HUDEP-2 (cell line): ENCODE results near the gene ANKRD45.
"Not testable (repeated sequence)": the region's sequence is repeated elsewhere in the genome, so short reads cannot be mapped to it uniquely, and the experiment has no call there.

Experiments used
- DNase-seq, 76 experiments: peaks; one replicate each; lab custom pipeline; 2025; ENCODE audit not compliant: unreplicated experiment in 76 of 76; lab: John Stamatoyannopoulos, UW

The ANKRD45 gene

DNA sequence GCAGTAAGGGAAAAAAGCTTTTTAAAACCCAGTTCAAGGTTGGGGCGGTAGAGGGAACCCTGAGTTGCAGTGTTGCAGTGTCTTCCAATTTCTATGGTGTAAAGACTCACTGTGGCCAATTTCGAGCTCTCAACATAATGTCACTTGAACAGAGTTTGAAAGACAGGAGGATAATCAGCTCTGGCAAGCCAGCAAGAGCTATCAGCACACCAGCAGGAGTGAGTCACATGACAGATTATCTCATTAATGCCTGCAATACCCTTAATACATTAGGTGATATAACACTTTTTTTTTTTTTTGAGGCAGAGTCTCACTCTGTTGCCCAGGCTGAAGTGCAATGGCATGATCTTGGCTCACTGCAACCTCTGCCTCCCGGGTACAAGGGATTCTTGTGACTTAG, 89.6 kb downstream of the ANKRD45 start:
- DNase-seq: peak in 46 of 76 experiments; percentile 1 to 74 (median 20)

DNA sequence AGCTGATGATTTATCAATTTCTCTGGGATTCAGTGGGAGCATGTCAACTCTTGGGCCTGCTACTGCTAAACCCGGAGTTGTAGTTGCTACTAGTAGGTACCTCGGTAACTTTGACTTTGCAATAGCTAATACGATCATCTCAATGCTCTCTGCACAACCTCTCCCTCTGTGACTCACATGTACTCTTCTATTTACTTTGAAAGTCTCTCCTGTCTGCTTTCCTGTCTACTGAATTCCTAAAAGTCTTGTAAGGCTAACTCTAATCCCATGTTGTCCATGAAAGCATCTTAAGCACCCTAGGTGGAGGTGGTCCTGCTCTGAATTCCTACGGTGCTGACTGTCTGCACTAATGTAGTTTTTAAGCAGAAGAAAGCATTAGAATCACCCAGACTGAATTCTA, 96.1 kb downstream of the ANKRD45 start:
- DNase-seq: no peak

DNA sequence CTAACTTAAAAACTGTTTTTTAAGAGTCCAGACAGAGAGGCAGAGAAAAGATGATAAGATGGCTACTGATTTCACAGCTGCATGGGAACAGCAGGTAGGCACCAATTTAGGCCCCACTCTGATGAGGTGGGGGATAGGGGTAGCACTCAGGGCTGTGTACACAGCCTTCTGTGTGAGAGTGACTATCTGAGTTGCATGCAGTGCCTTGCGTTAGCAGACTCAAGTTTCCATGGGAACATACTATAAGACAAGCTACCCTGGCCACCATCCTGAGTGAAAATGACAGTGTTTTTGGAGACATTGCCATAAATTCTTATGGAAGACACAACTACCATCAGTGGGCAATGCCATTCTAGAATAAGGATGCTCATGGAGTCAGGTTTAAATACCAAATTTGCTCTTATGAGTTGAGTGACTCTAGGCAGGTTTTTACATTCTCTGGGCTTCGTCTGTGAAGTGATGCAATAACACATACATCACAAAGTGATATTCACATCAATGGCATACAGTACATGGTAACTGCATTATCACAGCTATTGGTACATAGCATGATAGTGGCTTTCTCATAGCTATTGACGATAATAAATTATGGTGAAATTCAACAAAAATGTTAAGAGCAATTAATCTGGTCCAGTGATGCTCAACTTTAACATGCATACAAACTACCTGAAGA, 97.3 kb downstream of the ANKRD45 start:
- DNase-seq: no peak

DNA sequence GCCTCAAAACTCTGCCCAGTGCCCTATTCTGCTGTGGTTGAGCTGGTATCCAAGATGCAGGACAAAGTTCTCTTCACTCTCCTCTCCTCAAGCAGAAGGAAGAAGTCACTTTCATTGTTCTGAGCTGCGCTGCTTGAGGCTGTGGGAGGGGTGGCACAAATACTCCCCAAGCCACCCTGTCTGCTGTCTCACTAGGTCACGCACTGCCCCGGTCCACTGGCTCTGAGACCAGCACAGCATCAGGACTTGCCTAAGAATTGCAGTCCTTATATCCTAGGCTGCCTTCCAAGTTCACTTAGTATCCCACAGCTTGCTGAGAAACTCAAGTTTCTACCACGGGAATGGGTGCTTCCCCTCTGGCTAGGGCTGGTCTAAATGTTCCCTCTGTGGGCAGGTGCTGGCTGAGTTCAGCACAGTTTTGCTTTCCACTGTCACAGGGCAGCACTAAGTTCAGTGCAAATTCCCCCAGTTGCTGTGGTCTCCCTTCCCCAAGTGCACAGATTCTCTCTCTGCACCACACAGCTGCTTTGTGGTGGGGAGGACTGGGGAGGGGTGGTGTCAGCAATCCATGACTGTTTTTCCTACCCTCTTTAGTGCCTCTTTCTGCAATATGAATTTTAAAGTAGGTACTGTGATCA, 99.2 kb downstream of the ANKRD45 start:
- DNase-seq: no peak

DNA sequence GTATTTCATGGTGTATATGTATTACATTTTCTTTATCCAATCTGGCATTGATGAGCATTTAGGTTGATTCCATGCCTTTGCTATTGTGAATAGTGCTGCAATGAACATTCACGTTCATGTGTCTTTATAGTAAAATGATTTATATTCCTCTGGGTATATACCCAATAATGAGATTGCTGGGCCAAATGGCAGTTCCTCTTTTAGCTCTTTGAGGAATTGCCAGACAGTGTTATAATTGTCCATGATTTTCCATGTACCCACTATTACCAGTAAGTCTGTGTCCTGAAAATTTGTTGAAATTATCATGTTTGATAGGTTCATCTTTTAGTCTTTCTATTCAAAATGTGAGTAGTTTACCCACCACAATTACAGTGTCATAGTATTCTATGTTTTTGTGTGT, 101.2 kb downstream of the ANKRD45 start:
- DNase-seq: no peak

DNA sequence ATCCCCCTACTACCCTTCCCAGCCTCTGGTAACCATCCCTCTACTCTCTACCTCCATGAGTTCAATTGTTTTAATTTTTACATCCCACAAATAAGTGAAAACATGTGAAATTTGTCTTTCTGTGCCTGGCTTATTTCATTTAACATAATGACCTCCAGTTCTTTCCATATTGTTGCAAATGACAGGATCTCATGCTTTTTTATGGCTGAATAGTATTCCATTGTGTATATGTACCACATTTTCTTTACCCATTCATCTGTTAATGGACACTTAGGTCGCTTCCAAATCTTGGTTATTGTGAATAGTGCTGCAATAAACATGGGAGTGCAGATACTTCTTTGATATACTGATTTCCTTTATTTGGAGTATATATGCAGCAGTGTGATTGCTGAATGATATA, 105.8 kb downstream of the ANKRD45 start:
- DNase-seq: not testable (repeated sequence)

DNA sequence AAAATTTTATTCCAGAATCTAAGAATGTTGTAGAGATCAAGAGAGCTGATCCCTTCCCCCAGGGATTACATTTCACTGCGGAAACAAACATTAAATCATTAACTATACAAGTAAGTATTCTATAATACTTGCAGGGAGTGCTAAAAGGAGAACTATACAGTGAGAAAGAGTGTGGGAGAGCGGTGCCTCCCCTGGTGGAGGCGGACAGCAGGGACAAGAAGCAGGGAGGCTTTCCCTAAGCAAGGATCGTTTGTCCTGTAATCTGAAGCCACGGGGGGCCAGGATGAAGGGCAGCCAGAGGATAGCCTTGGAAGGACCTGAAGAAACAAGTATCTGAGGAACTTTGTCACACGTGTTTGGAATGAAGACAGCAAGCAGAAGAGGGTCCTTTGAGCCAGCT, 106.8 kb downstream of the ANKRD45 start:
- DNase-seq: no peak

DNA sequence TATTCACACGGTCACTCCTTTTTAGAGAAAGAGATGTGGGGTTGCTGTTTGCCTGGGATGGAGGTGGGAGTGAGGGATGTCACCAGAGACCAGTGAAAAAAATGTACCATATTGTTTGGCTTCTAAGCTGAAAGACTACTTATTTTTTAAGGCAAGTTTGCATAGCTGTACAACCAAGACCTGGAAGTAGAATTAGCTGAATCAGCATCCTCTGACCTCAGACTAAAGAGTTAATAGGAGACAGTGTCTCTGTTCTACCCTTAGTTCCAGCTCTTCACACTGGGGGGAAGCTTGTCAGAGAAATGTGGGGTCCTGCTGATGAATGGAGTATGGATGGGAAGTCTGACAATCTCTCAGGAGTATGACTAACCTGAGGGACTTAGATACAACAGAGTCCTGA, 108.4 kb downstream of the ANKRD45 start:
- DNase-seq: no peak

DNA sequence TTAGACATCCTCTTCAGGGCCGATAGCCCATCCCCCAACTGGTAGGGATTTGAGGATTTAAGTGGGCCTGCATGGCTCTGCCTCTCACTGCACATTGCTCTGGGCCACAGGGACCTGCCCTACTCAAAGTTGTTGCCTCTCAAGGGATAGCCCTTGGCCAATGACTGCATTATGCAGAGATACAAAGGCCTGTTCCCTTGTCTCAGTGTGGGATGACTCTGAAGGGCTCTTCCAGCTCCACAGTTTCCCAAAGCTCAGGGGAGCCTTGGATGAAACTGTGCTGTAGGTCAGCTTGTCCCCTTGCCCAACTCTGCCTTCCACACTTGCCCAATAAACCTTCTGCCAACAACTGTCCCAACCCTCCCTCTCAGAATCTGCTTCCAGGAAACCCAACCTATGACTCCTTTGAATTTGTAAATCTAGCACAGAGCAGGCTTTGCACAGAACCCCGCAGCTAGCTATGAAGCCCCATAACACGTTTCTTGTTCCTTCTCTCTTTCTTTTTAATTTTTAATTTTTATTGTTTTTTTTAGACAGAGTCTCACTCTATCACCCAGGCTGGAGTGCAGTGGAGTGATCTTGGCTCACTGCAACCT, 109.3 kb downstream of the ANKRD45 start:
- no peak for DNase-seq
